Epidermal melanocyte (primary cell): ENCODE results near the gene UBL4A.

Source experiments
- DNase-seq: peaks from one replicate; pipeline ENCODE4 v3.0.0; 2011; ENCODE audit warnings: low spot score; ENCODE audit not compliant: insufficient read length

Gene UBL4A

DNA sequence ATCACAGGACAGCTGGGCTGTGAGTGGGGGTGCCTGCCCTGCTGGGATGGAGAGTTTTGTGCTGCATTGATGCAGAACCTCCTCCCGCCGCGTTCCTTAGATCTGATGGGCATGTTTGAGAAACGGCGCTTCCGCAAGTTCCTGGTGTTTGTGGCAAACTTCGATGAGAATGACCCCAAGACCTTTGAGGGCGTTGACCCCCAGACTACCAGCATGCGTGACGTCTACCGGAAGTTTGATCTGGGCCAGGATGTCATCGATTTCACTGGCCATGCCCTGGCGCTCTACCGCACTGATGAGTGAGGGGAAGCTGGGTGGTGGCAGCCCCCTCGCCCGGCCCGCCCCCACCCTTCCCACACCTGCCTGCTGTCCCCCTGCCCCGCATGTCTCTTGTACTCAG, 46.6 kb downstream of the UBL4A start:
- DNase-seq = no peak

DNA sequence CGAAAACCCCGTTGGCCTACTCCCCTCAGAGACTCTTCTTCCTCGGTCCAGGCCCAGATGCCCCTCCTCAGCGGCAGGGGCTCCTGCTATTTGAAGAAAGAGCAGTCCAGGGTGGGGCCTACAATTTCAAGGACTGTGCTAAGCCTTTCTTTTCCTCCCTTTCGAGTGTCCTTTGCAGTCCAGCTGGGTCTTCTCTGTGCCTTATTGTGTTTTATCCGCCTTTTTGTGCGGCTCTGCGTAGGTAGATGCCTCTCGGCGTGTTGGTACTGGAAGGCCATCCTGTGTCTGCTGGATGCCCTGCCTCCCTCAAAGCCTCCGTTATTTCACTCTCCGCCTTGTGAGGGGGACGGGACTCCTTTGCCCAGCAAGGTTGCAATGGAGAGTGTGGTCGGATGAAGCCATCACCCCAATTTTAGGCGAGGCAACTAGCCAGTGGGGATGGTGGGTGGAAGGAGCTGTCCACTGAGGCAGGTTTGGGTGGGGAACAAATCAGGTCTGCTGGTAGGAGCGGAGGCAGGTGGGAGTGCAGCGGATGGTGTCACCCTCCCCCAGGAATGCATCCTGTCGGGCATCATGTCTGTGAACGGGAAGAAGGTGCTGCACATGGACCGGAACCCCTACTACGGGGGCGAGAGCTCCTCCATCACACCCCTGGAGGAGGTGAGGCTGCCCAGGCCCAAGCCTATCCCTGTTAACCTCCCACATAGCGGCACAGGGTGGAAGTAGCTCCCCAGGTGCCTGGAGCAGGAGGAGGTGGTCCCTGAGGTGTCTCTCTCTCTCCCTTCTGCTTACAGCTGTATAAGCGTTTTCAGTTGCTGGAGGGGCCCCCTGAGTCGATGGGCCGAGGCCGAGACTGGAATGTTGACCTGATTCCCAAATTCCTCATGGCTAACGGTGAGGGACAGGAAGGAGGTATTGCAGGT, 48.2 kb downstream of the UBL4A start:
- no peak for DNase-seq

DNA sequence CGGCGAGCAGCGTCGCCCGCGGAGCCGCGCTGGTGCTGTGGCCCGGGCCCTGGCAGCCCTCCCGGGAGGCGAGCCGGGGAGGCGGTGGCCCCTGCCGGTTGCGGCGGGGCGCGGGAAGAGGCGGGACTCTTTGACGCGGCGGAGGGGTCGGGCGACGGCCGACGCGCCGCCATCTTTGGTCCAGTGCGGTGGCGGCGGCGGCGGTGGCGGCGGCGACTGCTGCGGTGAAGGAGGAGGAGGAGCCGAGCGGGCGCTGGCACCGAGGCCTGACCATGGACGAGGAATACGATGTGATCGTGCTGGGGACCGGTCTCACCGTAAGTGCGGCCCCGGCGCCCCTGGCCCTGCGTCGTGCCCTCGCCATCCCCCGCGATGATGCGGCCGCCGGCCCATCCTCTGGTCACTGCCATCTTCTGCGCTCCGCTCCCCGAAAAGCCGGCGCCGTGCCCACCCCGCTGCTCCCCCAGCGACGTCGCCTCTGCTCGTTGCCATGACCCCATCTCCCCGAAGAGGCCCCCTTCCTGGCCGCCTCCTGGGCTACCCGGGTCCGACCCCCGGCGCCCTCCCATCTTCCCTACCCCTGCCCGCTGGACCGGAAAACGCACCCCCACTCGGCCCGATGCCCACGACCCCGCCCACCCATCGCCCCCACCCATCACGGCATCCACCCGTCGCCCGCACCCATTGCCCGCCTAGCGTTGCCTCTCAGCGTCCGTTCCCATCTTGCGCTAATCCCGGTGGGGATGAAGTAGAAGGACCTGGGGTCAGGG, 49.2 kb downstream of the UBL4A start, which contains the start of gene GDI1:
Gene GDI1 (plus strand): TSS at position 172 of the 770 bp plus-strand sequence. CDS start 101 bp downstream, at position 273.
- DNase-seq = peak; percentile 64

DNA sequence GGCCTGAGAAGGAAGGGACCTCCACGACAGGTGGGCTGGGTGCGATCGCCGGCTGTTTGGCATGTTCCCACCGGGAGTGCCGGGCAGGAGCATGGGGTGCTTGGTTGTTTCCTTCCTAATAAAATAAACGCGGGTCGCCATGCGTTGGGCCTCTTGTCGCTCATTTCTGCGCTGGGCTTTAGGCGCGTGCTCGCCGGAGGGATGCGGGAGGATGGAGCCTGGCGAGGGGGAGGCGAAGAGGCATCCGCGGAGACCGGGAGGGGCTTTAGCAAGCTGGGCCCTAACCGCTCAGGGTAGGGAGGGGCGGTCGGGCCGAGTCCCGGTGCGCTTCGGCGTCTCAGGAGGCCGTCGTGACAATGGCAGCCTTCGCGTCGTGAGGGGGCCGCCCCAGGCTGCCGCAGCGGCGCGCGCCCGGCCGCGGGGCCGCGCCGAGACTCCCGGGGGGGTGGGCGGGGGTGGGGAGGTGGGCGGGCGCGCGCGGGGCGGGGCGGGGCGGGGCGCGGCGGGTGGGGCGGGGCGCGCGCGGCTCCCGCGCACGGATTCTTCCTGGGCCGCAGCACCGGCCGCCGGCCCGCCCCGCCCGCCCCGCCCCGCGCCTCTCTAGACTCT, 49.9 kb downstream of the UBL4A start:
- DNase-seq = peak; percentile 60

DNA sequence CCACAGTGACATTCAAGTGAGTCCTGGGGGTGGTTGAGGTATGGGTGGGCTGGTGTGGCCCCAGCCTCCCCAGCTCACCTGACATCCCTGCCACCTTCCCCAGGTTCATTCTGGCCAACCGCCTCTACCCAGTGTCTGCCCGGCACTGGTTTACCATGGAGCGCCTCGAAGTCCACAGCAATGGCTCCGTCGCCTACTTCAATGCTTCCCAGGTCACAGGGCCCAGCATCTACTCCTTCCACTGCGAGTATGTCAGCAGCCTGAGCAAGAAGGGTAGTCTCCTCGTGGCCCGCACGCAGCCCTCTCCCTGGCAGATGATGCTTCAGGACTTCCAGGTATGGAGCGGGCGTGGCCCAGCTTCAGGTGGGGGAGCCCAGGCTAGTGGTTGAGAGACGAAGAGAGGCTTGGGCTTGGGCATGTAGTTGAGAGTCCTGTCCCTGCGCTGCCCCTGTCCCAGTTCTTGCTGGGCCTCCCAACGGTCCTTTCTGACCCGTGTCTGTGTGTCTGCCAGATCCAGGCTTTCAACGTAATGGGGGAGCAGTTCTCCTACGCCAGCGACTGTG, 51.2 kb downstream of the UBL4A start:
- no peak for DNase-seq

DNA sequence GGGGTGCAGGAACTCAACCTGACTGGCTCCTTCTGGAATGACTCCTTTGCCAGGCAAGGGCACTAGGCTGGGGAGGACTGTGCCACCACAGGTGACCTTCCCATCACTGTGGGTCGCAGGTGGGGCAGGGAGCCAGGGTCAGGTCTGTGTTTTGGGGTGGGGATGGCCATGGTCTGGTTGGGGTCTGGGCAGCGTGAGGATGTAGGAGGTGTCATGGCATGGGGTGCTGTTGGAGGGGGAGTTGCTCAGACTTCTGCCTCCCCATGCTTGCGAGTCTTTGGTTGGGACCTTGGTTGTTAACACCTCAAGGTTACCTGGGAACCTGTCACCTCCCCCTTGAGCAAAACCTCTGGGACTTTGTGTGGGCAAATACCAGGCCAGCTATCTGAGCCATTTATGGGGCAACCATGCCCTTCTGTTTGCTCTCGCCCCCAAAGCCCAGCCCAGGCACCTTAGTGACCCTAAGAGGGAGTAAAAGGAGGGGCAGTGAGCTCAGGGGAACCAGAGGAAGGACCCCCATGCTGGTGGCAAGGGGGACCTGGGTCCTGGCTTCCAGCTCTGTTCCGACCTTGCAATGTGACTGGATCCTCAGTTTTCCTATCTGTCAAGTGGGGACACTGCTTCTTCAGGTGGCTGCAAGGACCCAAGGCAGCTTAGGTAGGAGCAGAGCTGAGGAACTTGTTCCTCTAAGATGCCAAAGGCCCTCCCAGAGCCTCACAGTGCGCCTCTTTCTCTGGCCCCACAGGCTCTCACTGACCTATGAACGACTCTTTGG, 51.8 kb downstream of the UBL4A start:
- DNase-seq = no peak
